ENCODE measurements around the gene COL8A1.
"Not testable (repeated sequence)": the region's sequence is repeated elsewhere in the genome, so short reads cannot be mapped to it uniquely, and the experiment has no call there.

COL8A1 gene

DNA sequence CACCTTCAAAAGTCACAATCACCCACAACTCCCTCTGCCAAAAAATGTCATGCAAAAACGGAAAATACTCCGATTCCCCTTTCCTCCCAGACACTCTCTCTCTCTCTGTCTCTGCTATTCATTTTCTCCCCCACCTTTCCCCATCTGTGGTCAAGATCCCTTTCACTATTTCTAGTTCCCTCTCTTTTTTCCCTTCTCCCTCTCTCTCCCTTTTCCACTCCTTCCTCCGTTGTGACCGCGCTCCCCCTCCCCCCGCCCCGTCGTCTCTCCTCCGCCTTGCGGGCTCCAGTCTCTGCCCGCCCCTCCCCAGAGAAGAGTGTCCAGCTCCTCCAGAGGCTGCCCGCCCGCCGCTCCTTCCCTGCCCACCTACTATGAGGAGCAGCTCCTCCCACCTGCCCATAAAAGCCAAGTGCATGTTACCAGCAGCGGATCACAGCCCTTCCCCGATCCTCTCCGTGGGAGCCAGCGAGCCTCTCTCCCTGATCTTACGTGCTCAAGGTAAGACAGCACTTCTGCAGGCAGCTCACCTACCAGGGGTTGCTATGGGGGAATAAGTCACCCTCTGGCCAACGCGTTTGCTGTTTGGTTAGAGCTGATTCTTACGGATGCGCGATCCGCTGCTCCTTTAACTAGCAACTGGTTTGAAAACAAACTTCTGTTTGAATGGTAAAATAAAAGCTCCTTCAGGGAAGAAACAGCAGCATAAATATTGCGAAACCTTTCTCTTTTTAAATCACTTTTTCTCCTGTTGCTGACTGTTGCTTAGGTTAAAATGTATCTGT, at the start of gene COL8A1:
COL8A1 (plus strand) TSS at position 428 of the 782 bp plus-strand sequence. CDS start 152,089 bp downstream, outside the sequence.
- DNase-seq = no peak

DNA sequence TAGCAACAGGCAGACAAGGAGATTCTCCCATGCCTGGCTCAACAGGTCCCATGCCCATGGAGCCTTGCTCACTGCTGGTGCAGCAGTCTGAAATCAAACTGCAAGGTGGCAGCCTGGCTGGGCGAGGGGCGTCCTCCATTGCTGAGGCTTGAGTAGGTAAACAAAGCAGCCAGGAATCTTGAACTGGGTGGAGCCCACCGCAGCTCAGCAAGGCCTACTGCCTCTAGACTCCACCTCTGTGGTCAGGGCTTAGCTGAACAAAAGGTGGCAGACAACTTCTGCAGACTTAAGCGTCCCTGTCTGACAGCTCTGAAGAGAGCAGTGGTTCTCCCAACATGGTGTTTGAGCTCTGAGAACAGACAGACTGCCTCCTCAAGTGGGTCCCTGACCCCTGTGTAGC, 49.2 kb upstream of the COL8A1 start:
- not testable (repeated sequence) for DNase-seq

- no peak for DNase-seq
Observed at GRCh38 chr3:99599894-99600293, 38.5 kb upstream of the COL8A1 start.

DNA sequence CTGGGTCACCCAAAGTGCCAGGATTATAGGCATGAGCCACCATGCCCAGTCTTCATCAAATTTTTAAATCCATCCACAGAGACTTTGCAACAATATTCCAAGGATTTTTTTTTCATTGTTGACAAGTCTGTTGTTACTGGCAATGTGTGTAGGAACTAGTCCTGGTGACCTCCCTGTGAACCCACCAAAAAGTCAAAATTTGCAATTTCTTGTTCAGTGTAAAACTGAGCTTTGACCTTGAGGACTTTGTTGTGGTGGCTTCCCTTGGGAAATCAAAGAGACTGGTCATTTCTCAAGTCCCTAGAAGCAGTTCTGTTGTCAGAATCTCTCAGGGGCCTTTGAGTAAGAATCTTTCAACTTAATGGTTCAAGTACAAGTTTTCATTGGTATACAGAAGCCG, 36.9 kb upstream of the COL8A1 start:
- DNase-seq = no peak

DNA sequence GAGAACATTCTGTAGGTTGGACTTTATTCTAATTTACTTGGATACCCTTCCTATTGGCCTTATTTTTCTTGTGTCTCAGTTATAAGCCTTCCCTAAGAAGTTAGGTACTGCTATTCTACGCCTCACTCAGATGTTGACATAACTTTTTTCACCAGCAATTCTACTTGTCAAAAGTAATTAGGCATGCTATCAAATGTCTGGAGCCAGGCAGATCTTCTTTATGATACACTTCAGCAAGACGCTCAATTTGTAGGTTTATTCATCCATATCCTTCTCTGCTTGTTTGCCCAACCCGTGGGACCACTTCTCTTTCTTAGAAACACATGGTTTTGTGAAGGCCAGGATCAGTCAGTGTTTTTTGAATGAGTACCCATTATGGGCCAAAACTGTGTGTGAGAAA, 36.2 kb upstream of the COL8A1 start:
- DNase-seq = no peak

GRCh38 chr3:99607151-99607550, 31.2 kb upstream of the COL8A1 start:
- DNase-seq = no peak

GRCh38 chr3:99614768-99615167, 23.6 kb upstream of the COL8A1 start:
- DNase-seq = no peak

GRCh38 chr3:99620077-99620767, 18.2 kb upstream of the COL8A1 start:
- DNase-seq = no peak

DNA sequence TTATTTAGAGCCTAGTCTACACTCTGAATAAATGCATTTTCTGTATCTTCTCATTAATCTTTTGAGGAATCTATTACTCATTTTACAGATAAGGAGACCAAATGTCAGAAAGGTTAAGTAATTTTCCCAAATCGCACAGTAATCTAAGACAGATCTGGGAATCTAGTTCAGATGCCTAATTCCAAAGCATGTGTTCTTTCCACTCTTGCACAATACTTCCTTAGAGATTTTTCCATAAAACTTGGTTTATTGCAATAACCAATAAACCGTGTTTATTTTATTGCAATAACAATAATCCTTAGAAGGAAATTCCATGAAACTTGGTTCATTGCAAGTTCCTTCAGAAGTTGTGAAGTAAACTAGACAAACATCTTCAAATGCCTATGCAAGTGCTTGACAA, 17.4 kb upstream of the COL8A1 start:
- no peak for DNase-seq

GRCh38 chr3:99624496-99625236, 13.7 kb upstream of the COL8A1 start:
- DNase-seq = no peak

- DNase-seq = no peak
Observed at GRCh38 chr3:99625237-99625622, 13.2 kb upstream of the COL8A1 start.

DNA sequence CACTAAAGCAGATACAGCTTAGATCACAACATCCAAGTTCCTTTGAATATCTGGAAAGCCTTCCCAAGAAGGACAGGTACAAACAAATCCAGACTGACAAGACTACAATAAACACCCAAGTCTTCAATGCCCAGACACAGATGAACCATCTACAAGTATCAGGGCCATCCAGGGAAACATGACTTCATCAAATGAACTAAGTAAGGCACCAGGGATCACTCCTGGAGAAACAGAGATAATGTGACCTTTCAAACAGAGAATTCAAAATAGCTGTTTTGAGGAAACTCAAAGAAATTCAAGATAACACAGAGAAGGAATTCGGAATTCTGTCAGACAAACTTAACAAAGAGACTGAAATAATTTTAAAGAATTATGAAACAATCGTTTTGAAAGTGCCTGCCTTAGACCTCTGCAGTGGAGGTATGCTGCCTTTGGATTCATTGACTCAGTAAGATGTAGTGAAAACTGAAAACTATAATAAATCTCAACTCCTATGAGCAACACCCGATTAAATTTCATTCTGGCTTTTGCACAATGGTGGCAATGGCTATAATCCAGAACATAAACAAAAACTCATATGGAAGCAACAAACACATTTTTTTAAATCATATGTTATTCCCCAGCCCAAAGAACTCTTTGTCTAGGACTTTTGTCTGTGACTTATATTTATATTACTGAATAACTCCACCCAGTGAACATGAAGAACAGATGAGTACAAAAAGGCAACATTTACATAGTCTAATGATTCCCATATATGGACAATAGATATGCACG, 12.6 kb upstream of the COL8A1 start:
- no peak for DNase-seq

GRCh38 chr3:99626417-99626788, 12.0 kb upstream of the COL8A1 start:
- DNase-seq = no peak

GRCh38 chr3:99627062-99627826, 11.2 kb upstream of the COL8A1 start:
- no peak for DNase-seq

- no peak for DNase-seq
Observed at GRCh38 chr3:99630815-99631214, 7.6 kb upstream of the COL8A1 start.

GRCh38 chr3:99633887-99634558, 4.4 kb upstream of the COL8A1 start:
- DNase-seq = no peak

- DNase-seq = no peak
Observed at GRCh38 chr3:99634881-99635280, 3.5 kb upstream of the COL8A1 start.

- DNase-seq = no peak
Observed at GRCh38 chr3:99635348-99635747, 3.0 kb upstream of the COL8A1 start.

DNA sequence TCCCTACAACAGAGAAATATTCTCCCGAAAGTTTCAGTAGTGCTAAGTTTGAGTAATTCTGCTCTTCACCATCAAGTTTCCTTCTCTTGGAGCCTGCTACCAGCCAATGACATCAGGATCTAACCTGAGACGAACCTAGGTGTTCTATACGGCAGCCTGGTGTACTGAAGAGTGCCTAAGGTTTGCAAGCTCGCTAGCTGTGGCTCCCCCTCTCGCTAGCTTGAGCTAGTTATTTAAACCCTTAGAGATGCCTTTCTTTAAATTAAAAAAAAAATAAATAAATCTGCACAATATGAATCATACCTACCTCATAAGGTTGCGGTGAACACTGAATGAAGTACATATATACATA, 1.4 kb upstream of the COL8A1 start:
- DNase-seq = no peak

GRCh38 chr3:99637368-99638111, 854 bp upstream of the COL8A1 start:
- no peak for DNase-seq

DNA sequence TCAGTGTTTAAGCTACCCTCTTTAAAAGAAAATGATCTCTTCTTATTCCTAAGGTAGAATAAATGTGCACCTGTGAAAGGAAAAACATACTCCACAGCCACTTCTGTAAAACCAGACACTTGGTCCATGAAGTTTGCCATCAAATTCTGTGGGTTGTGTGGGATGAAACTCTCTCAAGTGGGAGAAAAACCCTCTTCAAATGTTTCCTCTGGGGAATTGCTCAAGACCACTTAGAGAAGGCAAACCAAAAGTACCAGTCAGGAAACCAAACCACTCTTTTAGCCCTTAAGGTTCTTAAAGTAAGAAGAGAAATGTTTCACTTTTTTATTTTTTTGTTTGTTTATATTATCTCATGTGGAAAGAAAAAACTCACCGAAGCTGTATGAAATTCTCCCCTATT, 1.2 kb downstream of the COL8A1 start:
- DNase-seq = no peak

Measured in NCI-H774 (cell line).